HEK293T (cell line): ENCODE results near the gene FAM200A.
"Not testable (repeated sequence)": the region's sequence is repeated elsewhere in the genome, so short reads cannot be mapped to it uniquely, and the experiment has no call there.

Experiments used
- CTCF ChIA-PET: fragments of 350-600 bp; formaldehyde crosslinking; extraction: SDS; loops from one replicate; lab custom pipeline; 2021; ENCODE audit warnings: antibody characterized with exemption, inconsistent platforms; lab: Yijun Ruan, JAX
- POLR2A ChIA-PET: fragments of 350-600 bp; formaldehyde crosslinking; extraction: SDS; loops from one replicate; lab custom pipeline; 2020; ENCODE audit warnings: antibody characterized with exemption, inconsistent platforms; lab: Yijun Ruan, JAX
- DNase-seq: peaks from one replicate; pipeline ENCODE4 v3.0.0; 2012; ENCODE audit warnings: mixed read lengths; ENCODE audit errors: extremely low spot score
- ARNT ChIP-seq: fragments of 450-650 bp; IDR thresholded peaks from 2 replicates; pipeline ENCODE4 v1.6.1; 2017; ENCODE audit warnings: mild to moderate bottlenecking
- BHLHE40 ChIP-seq: fragments of 450-650 bp; IDR thresholded peaks from 2 replicates; pipeline ENCODE4 v1.6.1; 2016; ENCODE audit warnings: mild to moderate bottlenecking, moderate library complexity, borderline replicate concordance
- CTBP1 ChIP-seq: fragments of 450-650 bp; IDR thresholded peaks from 2 replicates; pipeline ENCODE4 v1.6.1; 2016; ENCODE audit warnings: borderline replicate concordance
- ELF4 ChIP-seq: fragments of 450-650 bp; IDR thresholded peaks from 2 replicates; pipeline ENCODE4 v1.6.1; 2017; ENCODE audit warnings: antibody characterized with exemption
- FOXA1 ChIP-seq: fragments of 450-650 bp; IDR thresholded peaks from 2 replicates; pipeline ENCODE4 v1.6.1; 2016; ENCODE audit warnings: mild to moderate bottlenecking
- FOXK2 ChIP-seq: fragments of 450-650 bp; IDR thresholded peaks from 2 replicates; pipeline ENCODE4 v1.6.1; 2016; ENCODE audit warnings: mild to moderate bottlenecking
- FOXM1 ChIP-seq: fragments of 450-650 bp; IDR thresholded peaks from 2 replicates; pipeline ENCODE4 v1.6.1; 2017; ENCODE audit warnings: mild to moderate bottlenecking, borderline replicate concordance
- HDGF ChIP-seq: fragments of 450-650 bp; IDR thresholded peaks from 2 replicates; pipeline ENCODE4 v1.6.1; 2017; ENCODE audit warnings: antibody characterized with exemption, borderline replicate concordance
- L3MBTL2 ChIP-seq: fragments of 450-650 bp; conservative IDR thresholded peaks from 2 replicates; pipeline ENCODE4 v1.6.1; 2016; ENCODE audit warnings: mild to moderate bottlenecking
- LEF1 ChIP-seq: fragments of 450-650 bp; IDR thresholded peaks from 2 replicates; pipeline ENCODE4 v1.6.1; 2017; ENCODE audit warnings: mild to moderate bottlenecking, borderline replicate concordance
- NFRKB ChIP-seq: fragments of 450-650 bp; IDR thresholded peaks from 2 replicates; pipeline ENCODE4 v1.6.1; 2016; ENCODE audit warnings: mild to moderate bottlenecking, moderate library complexity
- PKNOX1 ChIP-seq: fragments of 450-650 bp; IDR thresholded peaks from 2 replicates; pipeline ENCODE4 v1.6.1; 2016
- SP1 ChIP-seq: fragments of 450-650 bp; IDR thresholded peaks from 2 replicates; pipeline ENCODE4 v1.6.1; 2017
- SUZ12 ChIP-seq: fragments of 450-650 bp; IDR thresholded peaks from 2 replicates; pipeline ENCODE4 v1.6.1; 2016; ENCODE audit warnings: mild to moderate bottlenecking
- TARDBP ChIP-seq: fragments of 450-650 bp; IDR thresholded peaks from 2 replicates; pipeline ENCODE4 v1.6.1; 2016
- ZNF384 ChIP-seq: fragments of 450-650 bp; IDR thresholded peaks from 2 replicates; pipeline ENCODE4 v1.6.1; 2016

Gene FAM200A

GRCh38 chr7:99579956-99580777 is 28.3 kb upstream of the FAM200A start:
- POLR2A ChIA-PET, result no interaction called here
- no peak for DNase-seq

DNA sequence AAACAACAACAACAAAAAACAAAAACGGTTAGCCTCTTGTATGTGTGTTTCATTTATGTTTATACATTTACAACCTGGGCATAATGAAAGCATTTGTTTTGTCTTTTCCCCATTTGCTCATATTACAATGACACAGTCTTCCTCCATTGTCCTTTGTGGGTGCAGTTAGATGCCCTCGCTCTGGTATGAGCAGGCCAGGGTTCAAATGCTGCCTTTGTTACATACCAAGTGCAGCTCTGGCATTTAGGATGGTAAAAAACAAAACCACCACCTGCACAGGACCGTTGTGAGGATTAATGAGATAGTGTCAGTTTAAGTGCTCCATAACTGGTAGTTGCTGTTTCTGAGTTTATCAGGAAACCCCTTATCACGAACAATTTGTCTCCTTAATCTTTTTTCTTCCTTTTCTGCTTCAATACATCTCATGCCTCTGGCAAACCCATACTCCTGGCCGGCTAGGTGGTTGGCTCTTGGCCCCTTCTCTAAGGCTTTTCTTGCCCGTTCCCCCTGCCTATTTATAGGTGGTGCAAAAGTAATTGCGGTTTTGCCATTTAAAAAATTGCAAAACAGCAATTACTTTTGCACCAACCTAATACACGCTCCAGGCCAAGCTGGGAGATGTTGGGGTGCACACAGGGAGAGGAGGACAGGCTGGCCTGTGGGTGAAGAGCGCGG is 27.5 kb upstream of the FAM200A start:
- POLR2A ChIA-PET, result no interaction called here
- CTCF ChIA-PET, result no interaction called here
- no peak for DNase-seq

More at GRCh38 chr7:99579956-99580777, 28.3 kb upstream of the FAM200A start:
- CTCF ChIA-PET, result no interaction called here
- TF ChIP-seq TARDBP (no peak), ZNF384 (no peak), LEF1 (no peak), FOXM1 (no peak), ELF4 (no peak), SP1 (no peak), CTBP1 (no peak), NFRKB (no peak), FOXK2 (no peak), SUZ12 (no peak), BHLHE40 (no peak), ARNT (no peak), FOXA1 (no peak), PKNOX1 (no peak), HDGF (no peak), L3MBTL2 (no peak)

DNA sequence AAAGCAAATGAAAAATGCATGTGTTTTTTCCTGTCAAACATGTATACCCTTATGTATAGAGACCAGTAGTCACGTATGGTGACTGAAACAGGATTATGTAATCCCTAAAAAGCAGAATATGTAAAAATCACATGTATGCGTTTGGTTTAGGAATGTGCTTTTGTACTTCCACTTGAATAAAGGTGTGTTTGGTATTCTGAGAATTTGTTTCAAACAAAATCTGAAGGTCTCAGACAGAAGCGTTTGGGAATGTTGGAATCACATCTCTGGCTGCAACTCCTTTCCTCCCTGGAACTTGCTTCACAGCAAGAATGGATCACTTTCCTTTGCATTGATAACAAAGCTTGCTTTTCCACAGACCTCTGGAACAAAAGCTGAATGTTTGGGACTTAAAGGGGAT is 24.3 kb upstream of the FAM200A start:
- TF ChIP-seq PKNOX1, result no peak
- TF ChIP-seq ZNF384, result no peak
- TF ChIP-seq FOXA1, result no peak
- no peak for TF ChIP-seq NFRKB
- TF ChIP-seq TARDBP, result no peak
- no peak for TF ChIP-seq BHLHE40
- TF ChIP-seq FOXK2, result no peak
- ChIA-PET POLR2A (interaction anchor here (2.7 kb wide), 1 partner anchor 18 kb away, joined by 12 read pairs; the partner anchor contains the start of gene ZNF655), CTCF (no interaction called here)
- no peak for DNase-seq

More for the DNA sequence above, 27.5 kb upstream of the FAM200A start:
- TF ChIP-seq LEF1, result no peak
- TF ChIP-seq BHLHE40, result no peak
- no peak for TF ChIP-seq TARDBP
- no peak for TF ChIP-seq ARNT
- TF ChIP-seq ELF4, result no peak; the same call in 1 of the 2 replicates
- no peak for TF ChIP-seq L3MBTL2
- no peak for TF ChIP-seq SUZ12
- no peak for TF ChIP-seq FOXM1
- TF ChIP-seq HDGF, result no peak

- no peak for TF ChIP-seq TARDBP
- ChIA-PET POLR2A (interaction anchor here (1.6 kb wide), 1 partner anchor 15 kb away, joined by 7 read pairs; the partner anchor contains the start of gene ZNF655), CTCF (no interaction called here)
- no peak for DNase-seq
Measured at GRCh38 chr7:99573257-99573656, 21.3 kb upstream of the FAM200A start.

GRCh38 chr7:99571768-99572167 is 19.9 kb upstream of the FAM200A start:
- ChIA-PET POLR2A (interaction anchor here (1.6 to 1.8 kb wide), 2 partner anchors 13 kb away, joined by 7 to 9 read pairs; partner anchors contain the start of gene ZNF655), CTCF (no interaction called here)
- DNase-seq, result no peak
- TF ChIP-seq FOXK2 (no peak), TARDBP (no peak), NFRKB (no peak), PKNOX1 (no peak), ZNF384 (no peak), SUZ12 (no peak), SP1 (no peak), CTBP1 (no peak), LEF1 (no peak), BHLHE40 (no peak), HDGF (no peak), FOXA1 (no peak), L3MBTL2 (no peak)

GRCh38 chr7:99568770-99569169 is 16.9 kb upstream of the FAM200A start:
- DNase-seq, CTCF ChIA-PET, POLR2A ChIA-PET: not testable (repeated sequence)
